CD4-positive, alpha-beta T cell treated with Interleukin-17A for 1 hour (primary cell): ENCODE results near the gene VPS26C.

ENCODE experiments used
- DNase-seq: peaks from one replicate; pipeline ENCODE4 v3.0.0-alpha.2; 2020

Gene VPS26C

DNA sequence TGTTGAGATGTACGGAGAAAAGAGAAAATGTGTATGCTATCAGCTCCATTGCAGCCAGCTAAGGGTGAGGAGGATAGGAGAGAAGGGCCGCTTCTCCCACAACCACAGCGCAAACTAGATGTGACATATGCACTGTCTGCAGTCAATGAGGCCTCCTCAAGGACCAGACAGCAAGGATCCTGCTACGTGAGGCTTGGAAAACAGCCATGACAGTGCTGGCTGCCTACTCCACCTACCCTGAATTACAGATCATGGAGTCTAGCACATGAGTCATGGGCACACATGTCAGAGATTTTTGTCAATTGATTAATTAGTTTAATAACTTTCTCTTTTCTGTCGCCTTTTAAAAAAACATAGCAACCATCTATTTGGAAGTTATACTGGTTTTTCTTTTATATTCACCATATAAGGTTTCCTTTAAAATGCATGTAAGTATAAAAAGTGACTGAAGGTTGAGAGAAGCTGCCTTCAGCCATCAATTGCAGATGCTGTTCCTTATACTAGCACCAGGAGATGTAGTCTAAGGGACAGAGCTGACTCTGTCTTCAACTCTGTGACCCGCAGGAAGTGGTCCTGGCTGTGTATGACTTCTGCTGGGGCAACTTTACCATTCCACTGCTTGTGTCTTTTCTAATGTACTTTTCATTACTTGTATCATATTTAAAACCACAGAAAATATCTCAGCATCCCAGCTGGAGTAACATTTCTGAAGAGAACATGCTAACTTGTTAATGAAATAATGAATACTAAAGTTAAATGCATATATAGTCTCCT lies 3.1 kb downstream of the VPS26C start:
- no peak for DNase-seq

DNA sequence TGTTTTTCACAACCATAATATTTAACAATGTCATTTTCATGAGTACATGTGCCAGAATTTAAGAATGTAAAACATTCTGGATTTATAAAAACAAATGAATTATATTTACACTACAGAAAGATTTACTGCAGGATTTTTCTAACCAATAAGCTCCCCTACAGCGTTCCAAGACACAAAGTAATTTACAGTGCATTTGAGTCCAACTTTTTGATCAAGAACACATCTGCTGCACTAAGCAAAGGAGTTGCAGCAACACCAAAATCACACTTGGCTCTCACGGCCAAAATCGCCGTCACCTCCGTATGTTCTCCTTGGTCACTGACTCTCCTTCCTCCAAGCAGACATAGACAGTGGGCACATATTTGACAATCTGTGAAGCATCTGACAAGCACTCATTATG lies 7.7 kb downstream of the VPS26C start:
- no peak for DNase-seq

DNA sequence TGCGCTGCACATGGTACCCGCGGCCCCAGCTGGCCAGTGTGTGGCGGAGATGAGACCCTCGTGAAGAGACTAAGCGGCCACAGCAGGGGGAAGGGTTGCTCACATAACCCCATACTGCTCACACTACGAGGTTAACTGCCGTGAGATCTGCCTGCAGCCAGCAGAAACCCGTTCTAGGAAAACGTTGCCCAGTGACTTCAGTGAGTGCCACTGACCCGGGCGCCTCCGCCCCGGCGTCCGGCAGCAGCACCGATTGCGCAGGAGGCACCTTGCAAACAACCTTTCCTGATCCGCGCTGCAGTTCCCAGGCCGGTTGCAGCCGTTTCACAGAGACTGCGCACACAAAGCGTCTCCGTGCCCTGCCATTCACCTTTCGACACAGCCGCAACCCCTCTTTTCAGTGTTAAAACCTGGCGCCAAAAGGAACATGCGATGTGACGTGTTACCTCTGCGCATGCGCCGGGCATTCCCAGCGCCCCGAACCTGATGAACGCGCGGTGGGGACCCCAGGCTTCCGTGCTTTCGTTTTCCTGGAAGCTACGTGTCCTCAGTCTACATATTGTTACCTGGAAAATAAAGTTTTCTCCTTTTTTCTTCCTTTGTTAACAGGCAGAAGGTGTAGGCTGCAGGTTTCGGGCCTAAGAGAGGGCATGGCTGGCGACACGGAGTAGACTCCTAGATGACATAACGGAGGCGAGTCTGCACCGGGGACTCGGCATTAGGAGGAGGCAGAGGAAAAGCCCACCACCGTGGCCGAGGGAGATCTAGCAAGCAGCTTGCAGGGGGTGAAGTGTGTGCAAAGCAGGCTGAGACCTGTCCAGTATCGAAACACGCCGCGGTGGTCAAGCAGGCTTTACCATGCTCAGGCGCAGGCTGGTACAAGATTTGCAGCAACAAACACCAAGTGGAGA lies 8.9 kb downstream of the VPS26C start:
- peak; percentile 83 for DNase-seq

DNA sequence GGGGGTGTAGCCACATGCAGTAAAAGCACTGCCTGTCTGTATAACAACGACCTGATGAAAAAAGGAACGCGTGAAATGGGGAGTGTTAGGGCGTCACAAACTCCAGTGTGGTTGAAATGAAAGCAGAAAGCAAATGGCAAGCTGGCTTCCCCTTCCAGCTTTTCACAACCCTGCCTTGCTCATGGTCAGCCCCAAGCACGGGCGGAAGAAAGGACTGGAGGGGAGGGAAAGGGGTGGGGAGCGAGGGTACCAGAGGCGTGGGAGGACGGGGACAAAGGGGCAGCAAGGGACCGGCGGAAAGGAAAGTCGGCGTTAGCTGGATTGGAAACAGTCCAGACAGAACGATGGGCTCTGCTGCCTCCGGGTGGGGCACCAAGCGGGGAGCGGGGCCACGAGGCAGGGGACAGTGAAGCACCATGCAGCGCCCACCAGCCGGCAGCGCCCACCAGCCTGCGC lies 9.6 kb downstream of the VPS26C start:
- DNase-seq: peak; percentile 34

DNA sequence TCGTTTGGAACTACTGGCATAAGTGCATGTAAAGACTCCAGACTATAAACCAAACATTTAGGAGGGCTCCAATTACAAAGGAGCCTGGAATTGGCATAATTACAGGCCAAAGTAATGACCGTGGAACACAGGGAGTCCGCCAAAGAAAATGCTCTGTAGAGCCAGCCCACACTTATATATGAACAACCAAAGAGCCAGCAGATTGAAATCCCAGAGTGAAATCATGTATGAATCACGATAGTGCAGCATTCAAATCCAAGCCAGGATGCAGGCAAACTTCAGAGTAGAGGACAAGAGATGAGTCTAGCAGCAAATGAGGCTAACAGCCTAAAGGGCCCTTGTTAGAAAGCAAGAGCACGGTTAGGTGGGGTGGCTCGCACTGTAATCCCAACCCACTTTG lies 13.1 kb downstream of the VPS26C start:
- no peak for DNase-seq

DNA sequence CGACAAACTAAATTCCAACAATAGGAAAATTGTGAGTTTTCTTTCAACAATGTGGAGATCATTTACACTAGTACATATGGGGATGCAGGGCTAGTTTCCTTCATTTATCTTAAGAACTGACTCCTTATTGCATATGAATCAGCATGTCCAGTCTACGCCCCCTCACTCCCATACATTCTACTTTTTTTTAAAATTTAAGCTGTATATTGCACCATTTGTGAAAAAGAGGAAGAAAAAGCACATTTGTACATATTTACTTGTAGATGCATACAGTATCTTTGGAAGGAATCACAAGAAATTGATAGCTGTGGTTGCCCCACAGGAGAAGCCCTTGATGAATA lies 15.9 kb downstream of the VPS26C start:
- DNase-seq: no peak

DNA sequence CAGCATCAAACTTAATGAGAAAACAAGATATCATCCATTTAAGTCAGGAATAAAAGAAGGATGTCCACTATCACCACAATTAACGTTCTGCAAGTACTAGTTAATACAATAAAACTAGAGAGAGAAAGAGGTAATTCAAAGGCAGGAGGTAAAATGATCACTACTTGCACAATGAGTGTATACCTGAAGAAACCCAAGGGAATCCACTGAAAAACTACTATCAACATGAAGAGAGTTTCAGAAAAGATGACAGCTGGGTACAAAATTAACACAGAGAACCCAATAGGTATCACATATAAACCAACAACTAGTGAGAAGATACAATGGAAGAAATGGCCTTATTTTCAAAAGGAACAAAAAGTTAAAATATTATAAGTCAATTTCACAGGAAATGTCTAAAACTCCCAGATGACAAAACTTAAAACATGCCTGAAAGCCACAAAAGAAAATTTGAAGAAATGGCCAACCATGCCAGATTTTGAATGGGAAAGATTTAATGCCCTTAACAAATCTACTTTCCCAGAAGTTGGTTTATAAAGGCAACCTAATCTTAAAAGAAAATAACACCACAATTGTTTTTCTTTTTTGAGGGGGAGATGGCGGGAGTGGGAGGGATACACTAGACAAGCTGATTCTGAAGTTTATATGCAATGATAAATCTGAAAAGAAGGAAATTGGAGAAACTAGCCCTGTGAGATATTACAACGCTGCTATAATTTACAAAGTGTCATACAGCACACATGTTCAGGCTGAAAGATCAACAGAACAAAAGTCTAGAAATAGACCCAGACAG lies 17.8 kb downstream of the VPS26C start:
- DNase-seq: no peak

DNA sequence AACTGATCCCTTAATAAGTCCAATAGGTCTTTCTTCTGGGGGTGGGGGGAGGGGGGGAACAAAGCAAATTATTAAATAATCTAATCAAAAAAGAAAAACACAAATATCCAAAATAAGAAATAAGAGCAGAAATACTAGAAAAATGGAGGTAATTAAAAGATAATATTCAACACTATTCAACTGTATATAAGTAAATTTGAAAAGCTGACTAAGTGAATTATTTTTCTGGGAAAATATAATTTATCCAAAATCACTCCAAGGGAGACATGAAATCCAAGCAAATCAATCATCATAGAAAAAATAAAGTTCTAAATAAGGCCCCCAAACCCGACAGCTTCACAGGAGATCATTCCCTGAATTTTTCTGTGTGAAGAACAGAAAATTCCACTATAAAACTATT lies 18.8 kb downstream of the VPS26C start:
- DNase-seq: no peak

DNA sequence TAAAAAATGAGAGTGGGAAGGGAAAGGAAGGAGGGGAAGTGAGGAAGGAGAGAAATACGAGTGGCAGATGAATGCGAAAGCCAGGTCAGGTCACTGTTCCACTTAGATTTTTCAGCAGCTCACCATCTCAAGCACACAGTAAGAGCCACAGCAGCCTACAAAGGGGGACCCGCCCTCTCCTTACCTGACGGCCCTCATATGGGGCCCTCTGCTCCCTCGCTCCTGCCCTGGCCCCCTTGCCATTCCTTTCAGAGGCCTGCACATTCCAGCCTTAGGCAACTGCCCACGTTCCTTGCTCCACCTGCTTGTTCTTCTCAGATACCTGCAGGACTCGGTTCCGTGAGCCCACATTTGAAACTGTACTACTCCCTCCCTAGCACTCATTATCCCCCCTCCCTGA lies 22.0 kb downstream of the VPS26C start:
- DNase-seq: no peak

DNA sequence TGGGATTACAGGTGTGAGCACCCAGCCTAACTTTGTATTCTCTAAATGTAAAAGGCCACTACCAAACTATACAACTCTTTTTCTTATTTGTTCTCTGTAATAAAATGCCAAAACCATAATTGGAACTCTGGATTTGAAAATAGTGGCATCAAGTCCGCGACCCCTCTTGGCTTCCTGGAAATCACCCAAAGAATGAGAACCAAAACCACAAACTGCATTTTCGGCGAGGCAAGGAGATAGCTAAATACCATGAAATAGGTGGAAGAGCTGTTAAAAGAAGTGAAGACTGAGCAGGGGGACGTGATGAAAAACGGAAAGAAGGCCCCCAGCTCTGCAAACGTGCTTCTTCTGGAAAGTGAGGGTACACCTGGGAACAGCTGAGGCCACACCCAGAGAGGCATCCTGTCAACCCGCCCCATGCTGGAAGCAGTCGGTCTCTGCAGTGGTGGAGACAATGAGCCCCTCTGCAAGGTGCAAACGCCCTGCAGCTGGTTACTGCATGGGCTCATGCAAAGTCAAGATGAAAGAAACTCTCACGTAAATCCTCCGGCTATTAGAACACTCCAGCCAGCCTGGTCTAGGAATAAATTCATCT lies 22.5 kb downstream of the VPS26C start:
- no peak for DNase-seq

DNA sequence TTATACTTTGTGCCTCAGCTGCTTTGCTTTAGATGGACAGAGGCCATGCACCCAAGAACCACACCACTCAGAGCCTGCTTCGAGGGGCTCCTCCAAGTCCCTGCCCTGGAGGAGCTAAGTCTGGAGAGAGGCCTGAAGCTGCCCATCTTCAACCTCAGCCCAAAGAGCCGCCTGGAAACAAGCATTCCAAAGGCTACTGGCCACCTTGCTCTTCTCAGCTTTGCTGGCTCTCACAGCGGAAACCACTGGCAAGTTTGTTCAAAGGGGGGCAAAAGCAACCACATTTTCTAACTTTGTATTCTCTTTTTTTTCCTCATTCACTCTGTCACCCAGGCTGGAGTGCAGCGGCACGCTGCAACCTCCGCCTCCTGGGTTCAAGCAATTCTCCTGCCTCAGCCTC lies 23.2 kb downstream of the VPS26C start:
- DNase-seq: no peak

DNA sequence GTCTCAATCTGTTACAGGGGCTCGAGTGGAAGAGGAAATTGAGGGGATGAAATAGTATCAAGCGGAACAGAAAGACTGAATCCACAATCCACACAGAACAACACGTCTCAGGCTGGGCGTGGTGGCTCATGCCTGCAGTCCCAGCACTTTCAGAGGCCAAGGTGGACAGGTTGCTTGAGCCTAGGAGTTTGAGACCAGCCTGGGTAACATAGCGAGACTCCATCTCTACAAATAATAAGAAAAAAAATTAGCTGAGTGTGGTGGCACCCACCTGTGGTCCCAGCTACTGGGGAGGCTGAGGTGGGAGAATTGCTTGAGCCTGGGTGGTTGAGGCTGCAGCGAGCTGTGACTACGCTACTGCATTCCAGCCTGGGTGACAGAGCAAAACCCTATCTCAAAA lies 25.7 kb downstream of the VPS26C start:
- no peak for DNase-seq

DNA sequence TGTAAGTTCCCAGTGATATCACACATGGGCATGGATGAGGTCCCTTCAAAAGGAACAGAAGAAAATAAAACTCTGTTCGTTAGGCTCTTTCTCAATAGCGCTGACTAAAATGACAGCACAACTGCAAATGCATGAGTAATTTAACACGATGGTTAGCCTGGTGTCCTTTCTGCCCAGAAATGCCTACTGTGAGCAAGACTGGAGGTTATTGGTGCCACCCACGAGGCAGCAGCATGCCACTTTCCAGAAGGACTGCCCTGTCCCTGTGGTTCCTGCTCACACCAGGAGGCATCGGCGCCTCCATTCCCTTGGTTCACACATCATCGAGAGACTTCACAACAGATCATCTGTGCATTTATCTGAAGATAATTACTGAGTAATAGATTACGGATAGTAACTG lies 26.2 kb downstream of the VPS26C start:
- no peak for DNase-seq

DNA sequence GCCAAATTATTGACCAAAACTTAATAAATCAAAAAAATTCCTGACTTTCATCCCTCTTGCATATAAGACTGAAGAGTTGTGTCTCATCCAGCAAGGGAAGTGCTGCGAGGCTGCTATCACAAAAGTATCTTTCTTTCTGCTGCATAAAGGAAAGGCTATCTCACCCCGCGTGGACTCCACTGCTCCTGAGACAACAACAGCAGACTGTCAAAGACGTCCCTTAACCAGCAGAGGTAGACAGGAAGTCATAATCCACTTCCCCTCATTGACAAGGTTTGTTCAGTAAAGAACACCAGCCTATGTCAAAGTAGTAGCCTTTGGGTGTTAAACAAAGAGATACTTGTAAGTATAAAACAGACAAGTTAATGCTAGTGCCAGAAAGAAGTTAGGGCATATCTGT lies 29.4 kb downstream of the VPS26C start:
- DNase-seq: no peak

DNA sequence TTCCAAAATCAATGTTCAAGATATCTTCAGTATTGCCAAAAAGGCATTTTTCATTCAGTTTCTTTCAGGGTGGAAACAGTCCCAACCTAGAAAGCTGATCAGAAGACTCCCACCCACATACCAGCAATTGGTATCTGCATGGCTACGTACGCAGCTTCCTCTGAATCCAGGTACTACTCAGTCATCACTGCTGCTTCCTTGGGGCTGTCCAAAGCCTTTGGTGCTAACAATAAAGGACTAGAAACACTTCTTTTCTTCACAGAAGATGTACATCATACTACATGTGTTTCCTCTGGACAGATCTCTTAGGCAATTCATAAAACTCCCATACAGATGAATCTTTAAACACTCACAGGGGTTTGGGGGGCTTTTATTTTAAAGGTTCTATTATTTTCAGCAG lies 29.8 kb downstream of the VPS26C start:
- DNase-seq: no peak

DNA sequence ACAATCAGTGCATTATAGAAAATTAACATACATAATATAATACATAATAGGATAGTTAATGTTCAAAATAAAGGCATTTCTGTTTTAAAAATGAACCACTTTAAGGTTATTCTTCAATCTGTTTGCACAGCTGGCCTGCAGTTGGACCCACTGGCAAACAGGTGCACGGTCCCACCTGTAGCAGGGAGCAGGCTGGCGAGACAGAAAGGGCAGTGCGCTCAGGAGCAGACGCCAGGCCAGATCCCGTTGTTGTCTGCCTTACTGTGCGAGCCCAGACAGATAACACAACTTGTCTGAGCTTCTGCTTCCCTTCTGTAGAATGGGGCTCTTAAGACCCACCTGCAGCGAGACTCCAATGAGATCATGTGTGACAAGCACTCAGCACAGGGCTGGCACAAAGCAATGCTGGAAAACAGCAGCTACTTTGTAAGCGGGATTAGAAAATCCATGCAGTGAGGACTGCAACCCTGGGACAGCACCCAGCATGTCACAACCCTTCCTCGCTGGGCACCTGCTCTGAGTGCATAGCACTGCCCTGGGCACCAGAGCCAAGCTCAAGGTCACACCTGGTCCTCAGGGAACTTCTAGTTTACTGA lies 33.5 kb downstream of the VPS26C start:
- no peak for DNase-seq

DNA sequence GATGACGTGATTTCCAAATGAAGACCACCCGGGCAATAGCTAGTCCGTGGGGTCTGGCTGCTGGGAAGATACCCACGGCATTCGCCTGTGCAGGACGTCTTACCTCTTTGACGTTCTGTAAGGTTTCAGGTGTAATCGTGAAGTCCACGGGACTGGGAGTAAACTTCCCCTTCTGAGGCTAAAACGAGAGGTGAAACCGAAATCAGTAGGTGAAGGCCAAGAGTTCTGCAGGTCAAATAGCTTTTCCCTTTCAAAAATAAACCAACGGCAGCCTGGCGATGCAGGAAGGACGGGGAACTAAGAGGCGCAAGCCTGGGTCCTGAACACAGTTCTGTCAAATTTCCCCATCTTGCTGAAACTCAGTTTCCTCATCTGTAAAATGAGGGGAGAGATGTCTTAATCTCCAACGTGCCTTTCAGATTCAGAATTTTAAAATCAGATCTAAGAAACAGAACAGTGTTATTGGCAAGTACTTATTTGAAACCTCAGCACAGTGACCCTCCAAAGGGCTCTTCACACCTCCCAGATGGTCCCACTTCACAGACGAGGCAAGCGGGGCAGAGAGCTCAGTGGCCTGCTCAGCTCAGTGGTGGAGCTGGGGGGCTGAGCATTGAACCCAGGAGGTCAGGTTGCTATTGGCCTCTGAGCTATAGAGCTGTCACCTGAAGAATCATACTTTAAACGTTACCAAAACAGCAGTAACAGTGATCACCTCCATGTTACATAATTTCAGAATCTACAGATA lies 34.7 kb downstream of the VPS26C start:
- no peak for DNase-seq

DNA sequence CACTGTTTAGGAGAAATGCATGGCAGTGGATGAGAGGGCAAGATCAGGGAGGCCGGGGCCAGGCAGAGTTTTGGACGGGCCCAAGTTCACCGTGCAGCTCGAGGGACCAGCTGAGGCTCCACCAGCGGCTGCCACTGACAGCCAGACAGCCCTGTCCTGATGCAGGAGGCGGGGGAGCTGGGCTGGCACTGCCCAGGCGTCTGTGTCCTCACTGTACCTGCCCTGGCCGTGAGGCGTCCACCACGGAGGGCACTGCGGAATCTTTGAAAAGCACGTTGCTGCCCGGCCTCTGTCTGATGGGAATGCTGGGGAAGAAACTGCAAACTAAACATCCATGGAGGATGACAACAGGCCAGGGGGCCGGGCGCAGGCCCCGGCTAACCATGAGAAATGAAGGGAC lies 35.5 kb downstream of the VPS26C start:
- no peak for DNase-seq

DNA sequence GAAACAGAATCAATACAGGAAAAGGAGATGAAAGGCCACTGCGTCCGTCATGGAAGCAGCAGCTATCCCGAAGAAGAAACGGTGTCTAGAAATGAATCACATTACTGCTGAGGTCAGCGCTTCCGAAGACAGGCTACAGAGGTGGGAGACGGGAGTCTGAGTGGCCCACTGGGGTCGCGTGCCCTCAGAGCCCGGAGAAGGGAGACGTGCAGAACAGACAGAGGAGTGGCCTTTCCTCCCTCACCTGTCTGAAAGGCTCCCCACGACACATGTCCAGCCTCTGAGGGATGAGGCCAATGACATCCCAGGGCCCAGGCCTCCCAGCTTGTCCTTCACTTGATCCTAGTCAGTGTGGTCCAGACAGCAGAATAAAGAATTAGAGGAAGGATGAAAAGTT lies 35.9 kb downstream of the VPS26C start:
- no peak for DNase-seq

DNA sequence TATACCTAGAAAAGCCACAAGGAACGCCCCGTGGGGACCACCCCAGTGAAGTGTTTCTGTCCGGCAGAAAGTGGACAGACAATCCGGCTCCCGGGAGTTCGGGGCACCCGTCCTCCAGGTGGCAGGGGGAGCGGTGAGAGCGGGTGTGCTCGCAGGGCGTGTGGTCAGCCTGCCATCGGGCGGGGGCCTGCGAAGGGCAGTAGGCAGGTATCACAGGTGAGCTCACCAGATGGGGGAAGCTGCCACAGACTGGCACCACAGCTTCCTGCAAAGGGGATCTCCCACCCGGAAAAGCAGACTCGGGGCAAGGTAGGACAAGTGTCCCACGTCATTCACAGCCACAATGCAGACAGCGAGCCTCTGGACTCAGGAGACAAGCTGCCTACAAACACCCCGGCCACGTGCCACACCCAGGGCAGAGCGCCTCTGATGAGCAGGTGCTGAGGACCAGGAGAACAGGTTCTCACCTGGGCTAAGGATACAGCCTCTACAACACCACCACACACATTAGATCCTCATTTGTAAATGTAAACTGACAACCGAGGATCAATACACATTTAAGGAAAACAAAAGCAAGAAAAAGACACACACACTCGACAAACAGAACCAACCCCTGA lies 36.4 kb downstream of the VPS26C start:
- DNase-seq: no peak

DNA sequence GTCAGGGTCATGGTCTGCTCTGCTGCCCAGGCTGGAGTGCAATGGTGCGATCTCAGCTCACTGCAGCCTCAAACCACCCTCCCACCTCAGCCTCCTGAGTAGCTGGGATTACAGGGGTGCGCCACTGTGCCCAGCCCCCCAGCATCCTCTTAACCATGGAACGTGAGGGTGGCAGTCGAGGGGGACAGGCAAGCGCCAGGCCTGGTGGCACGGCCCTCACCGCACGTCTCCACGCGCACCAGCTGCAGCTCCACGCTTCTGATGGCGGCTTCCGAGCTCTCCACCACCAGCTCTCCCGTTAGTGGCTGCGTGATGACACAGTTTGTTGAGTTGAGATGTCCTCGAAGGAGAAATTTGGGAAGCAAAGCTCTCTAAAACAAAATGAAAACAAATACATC lies 39.1 kb downstream of the VPS26C start:
- no peak for DNase-seq
